GM11168 (cell line): ENCODE measurements around the gene FLT1.

Source experiments
- in situ Hi-C: fragments of 300-500 bp; cut with MboI; formaldehyde crosslinking; loops from one replicate; pipeline ENCODE4 v1.12.0; 2022; ENCODE audit warnings: low sequenced_read_pairs; ENCODE audit not compliant: unreplicated experiment

FLT1 gene

DNA sequence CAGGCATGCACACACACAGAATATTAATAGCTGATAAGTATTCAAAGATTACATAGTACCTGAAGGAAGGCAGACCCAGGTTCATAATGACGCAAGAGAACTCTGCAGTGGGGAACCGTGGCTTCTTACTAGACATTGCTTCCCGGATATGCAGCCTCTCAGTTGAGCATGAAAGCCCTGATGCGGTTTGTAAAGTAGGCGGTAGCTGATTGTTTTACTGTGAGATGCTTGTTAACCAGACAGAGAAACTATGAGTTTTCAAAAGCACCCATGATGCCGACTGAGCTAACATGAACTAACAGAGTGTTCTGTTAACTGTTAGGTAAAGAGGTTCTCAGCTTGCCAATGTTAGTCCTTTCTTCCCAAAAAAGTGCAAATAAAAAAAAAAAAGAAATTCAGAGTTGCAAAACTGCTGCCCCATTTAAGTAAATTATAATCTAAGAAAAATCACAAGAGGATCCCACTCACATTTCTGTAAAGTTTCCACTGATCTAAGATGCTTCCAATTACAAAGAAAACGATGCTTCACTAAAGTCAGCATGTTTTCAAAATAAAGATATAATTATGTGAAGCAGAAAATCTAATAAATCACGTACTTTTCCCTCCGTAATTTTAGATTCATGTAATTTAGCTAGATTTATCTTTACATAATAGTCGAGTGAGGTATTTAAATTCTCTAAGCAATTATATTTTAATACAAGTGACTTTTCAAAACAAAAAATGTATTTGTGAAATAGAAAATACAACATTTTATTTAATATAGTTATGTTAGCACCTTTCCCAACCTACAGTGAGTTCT, 2.2 kb downstream of the FLT1 start:
- in situ Hi-C loops = no loop called here

DNA sequence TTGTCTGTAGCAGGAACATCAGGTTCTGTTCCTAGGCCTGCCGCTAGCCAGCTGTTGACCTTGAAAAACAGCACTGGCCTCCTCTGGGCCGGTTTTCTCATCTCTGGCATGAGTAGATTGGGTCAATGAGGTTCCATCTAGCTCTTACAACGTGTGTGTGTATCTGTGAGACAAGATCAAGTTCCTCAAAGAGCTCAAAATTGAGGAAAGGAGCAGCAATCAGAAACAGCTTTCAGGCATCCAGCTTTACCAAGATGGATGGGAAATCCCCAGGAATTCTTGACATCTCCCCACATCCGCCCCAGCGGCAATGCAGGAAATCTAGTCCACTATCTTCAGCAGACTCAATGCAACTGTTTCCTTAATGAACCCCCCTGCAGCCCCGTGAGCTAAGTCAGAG, 4.9 kb downstream of the FLT1 start:
- in situ Hi-C loops = no loop called here

DNA sequence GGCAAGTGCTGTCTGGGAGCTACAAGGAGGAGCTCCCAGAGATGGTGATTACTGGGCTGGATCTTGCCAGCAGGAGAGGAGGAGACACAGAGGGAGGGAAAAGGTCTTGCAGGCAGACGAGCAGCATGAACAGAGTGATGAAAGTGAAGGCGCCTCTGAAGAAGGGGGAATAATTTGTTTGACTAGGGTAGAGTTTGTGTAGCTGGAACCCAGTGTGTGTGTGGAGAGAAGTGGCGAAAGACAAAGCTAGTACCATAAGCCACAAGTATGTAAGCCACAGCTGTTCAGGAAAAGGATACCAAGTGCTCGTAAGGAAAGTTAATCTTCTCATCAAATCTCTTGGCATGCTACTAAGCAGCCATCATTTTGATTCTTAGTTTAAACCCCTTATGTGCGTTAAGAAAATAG, 5.4 kb downstream of the FLT1 start:
- in situ Hi-C loops = no loop called here

DNA sequence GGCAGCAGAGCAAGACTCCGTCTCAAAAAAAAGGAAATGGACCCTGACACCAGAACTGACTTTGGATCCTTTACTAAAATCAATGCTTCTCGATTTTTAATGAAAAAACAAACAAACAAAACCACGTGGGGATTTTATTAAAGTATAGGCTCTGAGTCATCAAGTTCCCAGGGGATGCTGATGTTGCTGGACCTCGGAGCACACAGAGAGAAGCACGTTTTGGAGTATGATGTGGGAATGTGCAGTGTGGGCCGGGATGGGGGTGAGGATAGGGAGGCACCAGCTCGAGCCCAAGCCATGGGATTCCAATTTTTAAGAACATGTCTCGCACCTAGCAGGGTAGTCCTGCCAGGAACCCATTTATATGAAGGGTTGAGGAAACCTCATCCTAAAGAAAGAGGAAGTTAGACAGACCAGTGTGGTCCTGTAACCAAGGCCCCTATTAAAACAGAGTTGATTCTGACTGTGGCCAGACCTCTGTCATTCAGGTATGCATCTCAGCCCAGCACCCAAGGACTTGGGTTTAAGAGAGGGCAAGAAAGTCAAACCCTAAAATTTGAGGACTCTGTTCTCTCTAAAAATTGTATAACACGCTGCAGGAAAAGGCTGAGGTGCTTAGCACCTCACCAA, 6.4 kb downstream of the FLT1 start:
- in situ Hi-C loops = no loop called here

DNA sequence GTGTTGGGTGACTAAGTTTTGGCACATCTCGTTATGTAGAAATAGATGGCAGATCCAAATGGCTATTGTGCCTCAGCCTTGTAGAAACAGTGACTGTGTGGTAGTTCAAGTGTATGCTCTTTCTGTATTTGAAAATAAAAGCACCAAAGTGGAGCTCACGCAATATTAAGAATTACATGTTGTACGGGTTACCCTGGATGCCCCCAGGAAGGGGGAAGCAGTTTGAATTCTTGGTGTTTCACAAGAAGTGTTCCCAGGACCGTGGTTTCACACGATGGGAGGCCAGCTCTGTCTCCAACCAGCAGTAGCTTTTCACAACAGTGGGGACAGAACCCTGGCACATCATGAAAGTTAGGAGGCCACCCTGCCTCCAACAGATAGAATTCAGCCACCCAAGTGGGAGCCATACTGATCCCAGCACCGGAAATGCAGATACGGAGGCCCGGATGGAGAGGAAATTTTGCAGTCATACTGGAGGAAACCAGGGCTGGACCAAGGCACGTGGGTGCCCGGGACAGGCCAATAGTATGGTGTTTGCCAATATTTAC, 8.9 kb downstream of the FLT1 start:
- in situ Hi-C loops = no loop called here

DNA sequence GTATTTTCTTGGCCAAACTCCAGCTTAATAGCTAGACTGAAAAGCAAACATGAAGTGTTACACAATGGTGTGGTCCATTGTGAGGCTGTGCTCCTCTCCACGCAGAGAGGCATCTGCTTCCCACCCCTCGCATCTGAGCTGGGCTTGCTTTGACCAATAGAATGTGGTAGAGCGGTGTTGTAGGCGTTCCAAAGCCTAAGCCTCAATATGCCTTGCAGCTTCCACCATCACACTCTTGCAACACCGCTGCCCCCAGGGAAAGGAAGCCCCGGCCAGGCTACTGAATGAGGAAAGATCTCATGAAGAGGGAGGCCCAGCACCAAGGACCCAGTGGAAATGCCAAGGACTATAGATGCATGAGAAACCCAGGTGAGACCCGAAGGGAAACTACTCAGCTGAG, 9.4 kb downstream of the FLT1 start:
- in situ Hi-C loops = no loop called here

DNA sequence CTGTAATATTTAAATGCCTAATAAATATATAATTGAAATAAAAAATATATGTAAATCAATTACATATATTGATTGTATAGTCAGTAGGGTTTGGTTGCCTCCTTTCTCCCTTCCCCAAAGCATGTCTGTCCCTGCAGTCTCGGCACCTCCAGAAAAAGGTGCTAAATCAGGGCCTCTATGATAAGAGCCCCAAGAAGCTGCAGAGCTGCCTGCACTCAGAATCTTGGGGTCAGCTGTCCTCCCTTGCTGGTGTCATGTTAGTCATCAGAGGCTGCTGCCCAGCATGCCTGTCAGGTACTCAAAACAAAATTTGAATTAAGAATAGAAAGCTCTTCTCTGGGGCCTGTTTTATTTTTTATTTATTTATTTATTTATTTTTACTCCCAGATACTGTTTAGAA, 9.8 kb downstream of the FLT1 start:
- in situ Hi-C loops = no loop called here

DNA sequence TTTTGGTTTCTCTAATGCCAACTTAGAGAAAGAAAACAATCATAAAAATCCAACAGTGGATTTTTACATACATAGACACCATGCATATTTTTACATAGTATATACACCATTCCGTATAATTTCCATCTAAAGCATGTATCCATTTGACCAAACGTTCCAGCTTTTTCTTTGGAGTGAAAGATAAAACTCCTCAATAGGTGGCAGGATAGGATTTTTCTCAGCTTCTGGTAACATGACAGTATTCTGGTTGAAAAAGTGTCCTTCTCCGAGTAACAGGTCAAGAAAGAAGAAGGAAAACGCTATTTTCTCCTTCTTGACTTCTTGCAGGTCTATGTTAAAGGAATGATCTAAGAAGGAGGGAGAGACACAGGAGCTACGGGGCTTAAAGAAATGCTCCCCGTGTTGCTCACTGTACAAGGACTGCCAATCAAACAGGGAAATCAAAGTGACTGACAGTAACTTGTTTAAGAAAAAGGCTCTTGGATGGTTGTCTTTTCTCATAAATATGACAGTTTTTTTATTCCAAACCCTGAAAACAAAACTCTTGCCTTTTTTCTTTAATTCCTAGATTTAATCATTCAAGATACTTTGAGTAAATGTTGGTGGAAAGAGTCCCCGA, 11.5 kb downstream of the FLT1 start:
- in situ Hi-C loops = no loop called here

DNA sequence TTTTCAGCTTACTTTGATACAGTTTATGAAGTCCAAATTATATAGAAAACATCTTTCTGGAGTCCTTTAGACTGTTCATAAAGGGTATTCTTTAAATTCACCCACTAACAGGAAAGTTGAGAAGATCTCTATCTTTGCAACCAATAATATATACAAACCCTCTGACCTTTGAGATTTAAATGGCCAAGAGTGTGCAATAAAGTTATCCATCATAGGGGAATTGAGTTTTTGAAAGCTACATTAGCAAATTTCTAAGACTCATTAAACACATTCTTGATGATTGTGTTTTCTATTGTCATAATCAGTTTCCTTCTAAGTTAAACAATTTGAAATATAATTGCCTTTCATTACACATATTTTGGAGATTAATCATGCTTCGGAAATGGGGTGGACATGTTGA, 15.9 kb downstream of the FLT1 start:
- in situ Hi-C loops = no loop called here

DNA sequence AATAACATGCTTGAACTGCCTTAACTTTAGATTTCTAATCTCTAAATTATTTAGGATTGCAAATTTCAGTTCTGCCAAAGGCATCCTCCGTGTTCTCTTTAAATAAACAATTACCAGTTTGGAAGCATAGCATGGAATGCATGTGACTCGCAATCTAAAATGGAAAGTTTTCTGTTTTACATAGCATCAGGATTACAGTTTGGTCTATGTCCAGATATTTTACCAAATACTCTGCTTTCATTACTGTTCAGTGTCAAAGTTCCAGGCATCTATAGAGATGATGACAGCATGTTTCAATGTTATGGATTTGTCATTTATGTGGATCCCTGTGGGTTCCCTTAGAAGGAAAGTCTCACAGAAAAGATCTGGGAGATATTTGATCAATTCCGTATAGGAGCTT, 16.8 kb downstream of the FLT1 start:
- in situ Hi-C loops = no loop called here

DNA sequence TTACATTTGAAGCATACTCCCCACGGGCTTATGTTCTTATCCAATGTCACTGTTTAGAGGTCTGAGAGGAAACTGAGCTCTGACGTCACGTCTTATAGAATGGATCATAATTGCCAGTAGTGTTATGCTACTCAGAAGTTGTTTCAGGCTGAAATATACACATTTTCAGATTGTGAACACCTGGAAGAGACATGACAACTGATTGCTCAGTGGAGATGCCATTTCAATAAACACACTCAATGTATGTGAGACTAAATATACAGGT, 17.3 kb downstream of the FLT1 start:
- in situ Hi-C loops = no loop called here

DNA sequence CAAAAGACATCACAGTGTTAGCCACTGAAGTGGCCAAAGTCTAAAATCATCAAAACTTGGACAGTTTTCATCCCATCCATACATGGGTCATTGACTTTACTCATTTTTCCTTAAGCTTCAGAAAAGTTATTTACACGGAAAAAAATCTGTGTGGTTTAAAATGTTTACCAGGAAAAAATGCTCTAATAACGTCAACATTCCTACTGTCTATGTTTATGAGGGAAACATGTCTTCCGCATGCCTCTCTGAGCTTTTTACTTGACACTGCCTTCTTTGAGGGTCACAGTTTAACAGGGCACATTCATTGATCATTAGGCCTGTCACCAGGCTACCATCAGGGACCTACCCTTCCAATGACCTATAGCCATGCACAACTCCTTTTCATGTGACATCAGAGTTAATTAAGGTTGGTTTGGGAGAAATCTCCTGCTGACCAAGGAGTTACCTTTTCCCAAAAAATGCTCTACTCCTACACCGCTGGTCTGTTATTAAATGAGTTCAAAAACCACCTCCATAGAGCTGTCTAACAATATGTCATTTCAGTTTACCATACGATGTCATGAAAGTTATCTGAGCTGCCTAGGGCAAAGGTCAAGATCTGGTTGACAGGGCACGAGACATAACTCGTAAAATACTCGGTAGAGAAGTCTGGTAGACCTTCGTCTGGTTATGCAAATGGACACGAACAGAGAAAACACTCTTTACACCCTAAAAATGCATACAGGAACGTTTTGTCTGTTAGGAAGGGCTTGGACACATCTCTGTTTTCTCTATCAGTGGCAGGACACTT, 17.8 kb downstream of the FLT1 start:
- in situ Hi-C loops = no loop called here

DNA sequence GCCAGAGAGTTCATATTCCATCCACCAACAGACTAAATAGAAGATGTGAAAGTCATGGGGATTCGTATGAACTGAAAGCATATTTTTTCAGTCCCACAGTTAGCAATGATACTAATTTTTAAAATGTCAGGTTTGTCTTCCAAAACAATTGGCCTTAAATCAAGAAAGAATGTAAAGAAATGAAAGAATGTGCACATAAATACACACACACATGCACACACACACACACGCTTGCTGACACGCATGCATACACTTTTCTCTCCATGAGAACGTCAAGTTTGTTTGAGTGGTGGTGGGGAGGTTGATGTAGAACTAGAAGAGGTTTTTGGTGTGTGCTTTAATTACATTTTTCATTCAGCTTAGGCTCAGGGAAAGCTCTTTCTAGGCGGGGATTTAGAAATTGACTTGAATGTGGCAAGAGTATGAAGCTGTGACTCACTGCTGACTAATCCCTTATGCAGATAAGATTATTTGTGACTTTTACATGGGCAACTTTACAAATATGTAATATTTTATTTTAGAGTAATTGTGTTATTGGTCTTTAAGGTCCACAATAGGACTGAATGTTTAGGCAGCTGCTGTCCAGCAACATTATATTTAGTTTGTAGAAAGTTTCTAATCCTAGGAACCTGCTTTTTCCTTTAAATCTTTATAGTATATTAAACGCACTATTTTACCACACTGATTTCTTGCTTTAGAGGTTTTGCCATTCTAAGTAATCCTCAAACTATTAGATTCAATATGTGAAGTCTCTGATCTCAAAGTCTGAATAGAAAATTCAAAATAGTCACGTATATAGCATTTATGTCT, 18.8 kb downstream of the FLT1 start:
- in situ Hi-C loops = no loop called here

DNA sequence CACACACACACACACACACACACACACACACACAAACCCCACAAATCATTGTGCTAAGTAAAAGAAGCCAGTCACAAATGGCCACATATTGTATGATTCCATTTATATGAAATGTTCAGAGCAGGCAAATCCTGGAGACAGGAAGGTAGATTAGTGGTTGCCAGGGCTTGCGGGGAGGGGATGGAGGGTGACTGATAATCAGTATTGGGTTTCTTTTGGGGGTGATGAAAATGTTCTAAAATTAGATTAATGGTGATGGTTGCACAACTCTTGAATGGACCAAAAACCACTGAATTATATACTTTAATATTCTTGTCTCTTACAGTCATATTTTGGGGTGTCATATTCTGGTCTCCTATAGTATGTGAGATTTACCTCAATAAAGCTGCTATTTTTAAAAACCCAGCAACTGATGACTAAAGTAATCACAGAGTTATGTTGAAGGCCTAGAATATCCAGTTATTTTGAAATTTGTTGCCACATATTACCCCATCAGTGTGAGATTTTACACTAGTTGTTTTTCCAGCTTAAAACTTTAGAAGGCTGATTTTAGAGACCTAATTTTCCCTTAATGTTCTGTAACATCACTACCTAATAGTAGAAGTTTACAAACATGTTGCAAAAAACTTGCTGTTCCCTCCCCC, 20.3 kb downstream of the FLT1 start:
- in situ Hi-C loops = no loop called here

DNA sequence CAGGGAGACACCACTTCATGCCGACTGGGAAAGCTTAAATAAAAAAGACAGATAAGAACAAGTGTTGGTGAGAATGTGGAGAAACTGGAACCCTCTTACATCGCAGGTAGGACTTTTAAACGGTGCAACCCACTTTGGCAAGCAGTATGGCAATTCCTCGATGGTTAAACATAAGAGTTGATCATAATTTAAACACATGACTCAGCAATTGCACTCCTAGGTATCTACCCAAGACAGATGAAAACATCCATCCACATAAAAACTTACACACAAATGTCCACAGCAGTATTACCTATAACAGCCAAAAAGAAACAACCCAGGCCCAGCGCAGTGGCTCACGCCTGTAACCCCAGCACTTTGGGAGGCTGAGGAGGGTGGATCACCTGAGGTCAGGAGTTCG, 21.9 kb downstream of the FLT1 start:
- in situ Hi-C loops = no loop called here

DNA sequence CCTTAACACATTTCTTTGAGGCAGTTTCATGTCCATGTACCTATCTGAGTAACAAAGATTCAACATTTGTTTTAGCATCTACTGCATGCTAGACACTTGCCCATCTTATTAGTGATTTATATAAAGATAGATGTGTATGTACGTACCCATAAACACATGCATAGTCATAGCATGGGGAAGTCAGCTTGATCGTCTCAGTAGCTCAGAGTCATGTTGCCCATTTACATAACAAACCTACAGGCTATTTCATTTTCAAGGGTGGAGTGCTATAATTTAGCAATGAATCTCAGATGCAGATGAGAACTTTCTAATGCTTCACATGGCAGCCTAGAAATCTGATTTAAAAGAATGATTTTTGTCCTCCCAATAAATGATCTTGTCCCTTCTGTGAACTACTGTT, 23.5 kb downstream of the FLT1 start:
- in situ Hi-C loops = no loop called here

DNA sequence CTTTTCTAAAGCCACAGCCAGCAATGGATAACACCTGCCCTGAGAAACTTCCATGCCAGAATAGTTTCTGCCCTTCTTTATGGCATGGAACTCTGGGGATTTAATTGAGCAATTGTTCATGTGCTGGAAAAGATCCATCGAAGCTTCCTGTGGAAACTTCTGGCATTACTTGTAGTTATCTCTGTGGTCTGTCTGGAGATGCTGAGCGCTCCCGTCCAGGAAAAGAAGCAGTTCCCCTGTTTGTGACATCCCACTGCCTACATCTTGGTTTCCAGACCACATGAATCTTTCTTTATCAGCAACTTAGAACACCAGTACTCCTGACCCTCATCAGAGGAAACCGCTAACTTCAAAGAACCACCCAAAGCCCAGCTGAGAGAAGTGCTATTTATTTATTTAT, 24.6 kb downstream of the FLT1 start:
- in situ Hi-C loops = no loop called here

DNA sequence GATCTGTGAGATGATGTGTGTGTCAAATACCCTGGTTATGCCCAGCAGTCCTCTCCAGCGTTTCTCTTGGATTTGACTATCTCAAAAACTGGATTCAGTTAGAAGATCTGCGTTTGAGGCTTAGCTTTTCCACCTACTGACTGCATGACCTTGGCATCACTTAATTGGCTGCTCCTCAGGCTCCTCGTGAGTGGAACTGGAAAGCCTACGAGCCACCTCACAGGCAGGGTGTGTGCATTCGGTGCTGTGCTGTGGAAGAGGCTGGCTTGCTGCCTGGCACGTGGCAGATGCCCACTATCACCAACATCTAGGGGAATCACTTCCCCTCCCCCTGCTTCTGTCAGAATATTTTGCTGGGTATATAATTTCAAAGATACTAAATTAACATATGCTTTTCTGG, 25.6 kb downstream of the FLT1 start:
- in situ Hi-C loops = no loop called here

DNA sequence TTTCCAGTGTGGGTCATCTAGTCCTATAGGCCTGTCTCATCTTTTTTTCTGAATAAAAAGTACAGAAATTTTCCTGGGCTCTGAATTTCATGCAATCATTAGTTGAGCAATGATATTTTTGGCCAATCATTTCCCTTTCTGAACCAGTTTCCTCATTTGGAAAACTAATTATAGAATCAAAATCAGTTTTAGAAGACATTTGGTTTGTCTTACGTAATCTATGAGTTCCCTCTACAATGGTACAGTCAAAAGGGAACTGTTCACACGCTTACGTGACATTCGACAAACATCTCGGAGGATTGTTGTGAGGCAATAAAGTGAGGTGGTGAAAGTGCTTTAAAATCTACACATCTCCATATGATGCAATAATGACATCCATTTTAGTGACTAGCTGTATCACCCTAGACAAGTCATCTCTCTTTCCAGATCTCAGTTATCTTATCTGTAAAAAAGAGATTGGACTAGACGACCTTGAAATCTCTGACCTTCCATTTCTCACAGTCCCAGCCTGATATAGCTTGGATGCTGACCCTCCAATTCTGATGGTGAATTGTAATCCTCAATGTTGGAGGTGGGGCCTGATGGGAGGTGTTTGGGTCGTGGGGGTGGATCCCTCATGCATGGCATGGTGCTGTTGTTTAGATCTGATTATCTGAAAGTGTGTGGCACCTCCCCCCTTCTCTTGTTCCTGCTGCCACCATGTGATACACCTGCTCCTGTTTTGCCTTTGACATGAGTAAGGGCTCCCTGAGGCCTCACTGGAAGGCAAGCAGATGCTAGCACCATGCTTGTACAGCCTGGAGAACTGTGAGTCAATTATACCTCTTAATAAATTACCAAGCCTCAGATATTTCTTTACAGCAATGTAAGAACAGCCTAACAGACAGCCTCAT, 26.7 kb downstream of the FLT1 start:
- in situ Hi-C loops = no loop called here
